SH-SY5Y (cell line): ENCODE results near the gene IFT122.

Experiments
- GATA2 ChIP-seq: IDR thresholded peaks from 2 replicates; pipeline ENCODE4 v1.6.1; 2011; ENCODE audit warnings: mild to moderate bottlenecking, low read depth, low read length
- GATA3 ChIP-seq: IDR thresholded peaks from 2 replicates; pipeline ENCODE4 v1.6.1; 2011; ENCODE audit warnings: low read depth, mild to moderate bottlenecking, low read length, moderate library complexity

DNA sequence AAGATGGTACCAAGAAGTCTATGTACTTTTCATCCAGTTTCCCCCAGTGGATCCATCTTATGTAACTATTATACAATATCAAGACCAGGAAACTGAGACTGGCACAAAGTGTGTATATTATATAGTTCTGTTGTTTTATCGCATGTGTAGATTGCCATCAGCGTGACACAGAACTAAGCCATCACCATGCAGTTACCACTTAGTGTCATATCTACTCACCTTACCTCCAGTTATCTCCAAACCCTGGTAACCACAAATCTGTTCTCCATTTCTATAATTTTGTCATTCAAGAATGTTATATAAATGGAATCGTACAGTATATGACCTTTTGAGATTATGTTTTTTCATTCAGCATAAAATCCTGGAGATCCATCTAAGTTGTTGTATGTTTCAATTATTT, 23.1 kb downstream of the IFT122 start:
- no peak for TF ChIP-seq GATA2
- no peak for TF ChIP-seq GATA3
